Measurements from ENCODE around the gene SCMH1. TPM values are rescaled to one million over a fixed set of nuclear protein-coding genes. Genes with fewer than 3 reads are reported as not detected.
"Not testable (repeated sequence)": the region's sequence is repeated elsewhere in the genome, so short reads cannot be mapped to it uniquely, and the experiment has no call there.

SCMH1 gene
- total RNA-seq, 2 experiments from 2014 or later: 26.3 to 27.8 TPM

GRCh38 chr1:41118645-41119044 lies 123.5 kb downstream of the SCMH1 start:
- H3K27me3 Mint-ChIP-seq: no peaks in the 10 kb centered on the region
- no peaks in the 10 kb centered on the region for H3K9me3 Mint-ChIP-seq
- peaks cover 14% of the 10 kb centered on the region for H3K36me3 Mint-ChIP-seq
- no peak overlapping the region for H3K4me3 Mint-ChIP-seq
- no peaks in the 10 kb centered on the region for H3K4me1 Mint-ChIP-seq
- H3K27ac Mint-ChIP-seq: no peak overlapping the region
- no peak for DNase-seq

- H3K4me1 Mint-ChIP-seq, H3K9me3 Mint-ChIP-seq, DNase-seq, H3K4me3 Mint-ChIP-seq, H3K27me3 Mint-ChIP-seq, H3K27ac Mint-ChIP-seq: not testable (repeated sequence)
- peaks cover 14% of the 10 kb centered on the region for H3K36me3 Mint-ChIP-seq
These were observed 124.9 kb downstream of the SCMH1 start for GRCh38 chr1:41117241-41117640.

- no peak for DNase-seq
- Mint-ChIP-seq H3K27me3 (no peaks in the 10 kb centered on the region), H3K4me3 (no peak overlapping the region), H3K4me1 (no peaks in the 10 kb centered on the region), H3K9me3 (no peaks in the 10 kb centered on the region), H3K27ac (no peak overlapping the region), H3K36me3 (peaks cover 25% of the 10 kb centered on the region)
These were observed 131.4 kb downstream of the SCMH1 start for GRCh38 chr1:41110736-41111135.

GRCh38 chr1:41110286-41110685 lies 131.8 kb downstream of the SCMH1 start:
- DNase-seq: no peak
- Mint-ChIP-seq H3K4me1 (no peaks in the 10 kb centered on the region), H3K36me3 (peaks cover 24% of the 10 kb centered on the region), H3K4me3 (no peak overlapping the region), H3K9me3 (no peaks in the 10 kb centered on the region), H3K27me3 (no peaks in the 10 kb centered on the region), H3K27ac (no peak overlapping the region)

GRCh38 chr1:41109310-41110197 lies 132.6 kb downstream of the SCMH1 start:
- Mint-ChIP-seq H3K27me3 (no peaks in the 10 kb centered on the region), H3K4me1 (no peaks in the 10 kb centered on the region), H3K36me3 (peaks cover 24% of the 10 kb centered on the region), H3K4me3 (no peak overlapping the region), H3K27ac (no peak overlapping the region), H3K9me3 (no peaks in the 10 kb centered on the region)
- DNase-seq: no peak

- Mint-ChIP-seq H3K27ac (no peak overlapping the region), H3K9me3 (no peaks in the 10 kb centered on the region), H3K4me3 (no peak overlapping the region), H3K36me3 (peaks cover 24% of the 10 kb centered on the region), H3K4me1 (no peaks in the 10 kb centered on the region), H3K27me3 (no peaks in the 10 kb centered on the region)
- no peak for DNase-seq
These were observed 133.3 kb downstream of the SCMH1 start for GRCh38 chr1:41108696-41109275.

- DNase-seq: no peak
- H3K9me3 Mint-ChIP-seq: no peaks in the 10 kb centered on the region
- H3K27me3 Mint-ChIP-seq: no peaks in the 10 kb centered on the region
- H3K4me1 Mint-ChIP-seq: peaks cover 3% of the 10 kb centered on the region
- no peak overlapping the region for H3K4me3 Mint-ChIP-seq
- no peak overlapping the region for H3K27ac Mint-ChIP-seq
- H3K36me3 Mint-ChIP-seq: peaks cover 17% of the 10 kb centered on the region
These were observed 138.3 kb downstream of the SCMH1 start for GRCh38 chr1:41103766-41104165.

- Mint-ChIP-seq H3K27ac (no peak overlapping the region), H3K27me3 (no peaks in the 10 kb centered on the region), H3K9me3 (no peaks in the 10 kb centered on the region), H3K4me1 (peaks cover 3% of the 10 kb centered on the region), H3K36me3 (peaks cover 11% of the 10 kb centered on the region), H3K4me3 (no peak overlapping the region)
- DNase-seq: no peak
These were observed 139.5 kb downstream of the SCMH1 start for GRCh38 chr1:41102653-41103052.

GRCh38 chr1:41101950-41102607 lies 140.0 kb downstream of the SCMH1 start:
- Mint-ChIP-seq H3K27ac (no peak overlapping the region), H3K4me1 (peaks cover 3% of the 10 kb centered on the region), H3K4me3 (no peak overlapping the region), H3K27me3 (no peaks in the 10 kb centered on the region), H3K9me3 (no peaks in the 10 kb centered on the region), H3K36me3 (peaks cover 7% of the 10 kb centered on the region)
- no peak for DNase-seq

- DNase-seq: no peak
- Mint-ChIP-seq H3K36me3 (peaks cover 4% of the 10 kb centered on the region), H3K4me1 (peaks cover 3% of the 10 kb centered on the region), H3K9me3 (no peaks in the 10 kb centered on the region), H3K27ac (no peak overlapping the region), H3K4me3 (no peak overlapping the region), H3K27me3 (no peaks in the 10 kb centered on the region)
These were observed 141.0 kb downstream of the SCMH1 start for GRCh38 chr1:41101076-41101475.

- no peak overlapping the region for H3K27ac Mint-ChIP-seq
- H3K4me1 Mint-ChIP-seq: peaks cover 3% of the 10 kb centered on the region
- H3K9me3 Mint-ChIP-seq: no peaks in the 10 kb centered on the region
- no peak overlapping the region for H3K4me3 Mint-ChIP-seq
- no peaks in the 10 kb centered on the region for H3K27me3 Mint-ChIP-seq
- peaks cover 4% of the 10 kb centered on the region for H3K36me3 Mint-ChIP-seq
- DNase-seq: no peak
These were observed 141.9 kb downstream of the SCMH1 start for GRCh38 chr1:41100170-41100569.

GRCh38 chr1:41098730-41099460 lies 143.2 kb downstream of the SCMH1 start:
- no peak overlapping the region for H3K27ac Mint-ChIP-seq
- H3K4me1 Mint-ChIP-seq: peaks cover 3% of the 10 kb centered on the region
- H3K36me3 Mint-ChIP-seq: peaks cover 7% of the 10 kb centered on the region
- no peak for DNase-seq
- no peaks in the 10 kb centered on the region for H3K27me3 Mint-ChIP-seq
- H3K9me3 Mint-ChIP-seq: no peaks in the 10 kb centered on the region
- no peak overlapping the region for H3K4me3 Mint-ChIP-seq

- no peak overlapping the region for H3K27ac Mint-ChIP-seq
- peaks cover 3% of the 10 kb centered on the region for H3K4me1 Mint-ChIP-seq
- no peaks in the 10 kb centered on the region for H3K27me3 Mint-ChIP-seq
- no peak overlapping the region for H3K4me3 Mint-ChIP-seq
- DNase-seq: no peak
- no peaks in the 10 kb centered on the region for H3K9me3 Mint-ChIP-seq
- peaks cover 13% of the 10 kb centered on the region for H3K36me3 Mint-ChIP-seq
These were observed 145.0 kb downstream of the SCMH1 start for GRCh38 chr1:41097105-41097504.

GRCh38 chr1:41093826-41094225 lies 148.3 kb downstream of the SCMH1 start:
- no peak overlapping the region for H3K4me3 Mint-ChIP-seq
- H3K4me1 Mint-ChIP-seq: no peaks in the 10 kb centered on the region
- no peak for DNase-seq
- H3K9me3 Mint-ChIP-seq: no peaks in the 10 kb centered on the region
- H3K27ac Mint-ChIP-seq: no peak overlapping the region
- H3K27me3 Mint-ChIP-seq: no peaks in the 10 kb centered on the region
- peaks cover 22% of the 10 kb centered on the region for H3K36me3 Mint-ChIP-seq

GRCh38 chr1:41086921-41087320 lies 155.2 kb downstream of the SCMH1 start:
- Mint-ChIP-seq H3K27ac (no peak overlapping the region), H3K27me3 (no peaks in the 10 kb centered on the region), H3K4me3 (no peak overlapping the region), H3K36me3 (peaks cover 16% of the 10 kb centered on the region), H3K9me3 (no peaks in the 10 kb centered on the region), H3K4me1 (no peaks in the 10 kb centered on the region)
- DNase-seq: no peak

Measured in activated naive CD8-positive, alpha-beta T cell treated with anti-CD3 and anti-CD28 coated beads for 36 hours (primary cell).